ENCODE results near the gene METTL2B.
"Not testable (repeated sequence)": the region's sequence is repeated elsewhere in the genome, so short reads cannot be mapped to it uniquely, and the experiment has no call there.

METTL2B gene

DNA sequence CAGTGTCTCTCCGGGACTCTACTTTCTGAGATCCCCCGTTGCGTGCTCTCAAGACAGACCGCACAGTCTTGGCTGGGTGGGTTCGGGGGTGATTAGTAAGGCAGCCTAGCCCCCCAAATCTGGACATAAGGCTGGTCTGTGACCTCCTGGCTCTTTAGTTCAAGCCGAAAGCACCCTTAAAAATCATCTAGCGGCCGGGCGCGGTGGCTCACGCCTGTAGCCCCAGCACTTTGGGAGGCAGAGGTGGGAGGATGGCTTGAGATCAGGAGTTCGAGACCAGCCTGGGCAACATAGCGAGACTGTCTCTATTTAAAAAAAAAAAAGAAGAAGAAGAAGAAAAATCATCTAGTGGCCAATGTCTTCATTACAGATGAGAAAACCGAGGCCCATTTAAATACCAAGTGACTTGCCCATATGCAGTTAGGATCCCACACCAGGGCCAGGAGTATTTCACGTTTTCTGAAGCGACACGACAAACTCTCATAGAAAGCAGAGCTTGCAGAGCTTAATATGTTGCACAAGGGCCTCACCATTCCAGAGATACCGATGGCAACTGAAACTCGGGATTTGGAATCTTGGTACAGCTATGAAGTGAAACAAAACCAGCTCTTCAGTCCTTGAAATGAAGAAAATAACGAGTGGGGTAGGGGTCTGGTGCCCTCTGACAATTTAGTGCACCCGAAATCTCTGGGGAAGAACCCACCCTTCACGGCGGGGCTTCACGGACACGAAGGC lies 21.6 kb upstream of the METTL2B start:
- DNase-seq (ENCODE audit: low read depth): no peak

DNA sequence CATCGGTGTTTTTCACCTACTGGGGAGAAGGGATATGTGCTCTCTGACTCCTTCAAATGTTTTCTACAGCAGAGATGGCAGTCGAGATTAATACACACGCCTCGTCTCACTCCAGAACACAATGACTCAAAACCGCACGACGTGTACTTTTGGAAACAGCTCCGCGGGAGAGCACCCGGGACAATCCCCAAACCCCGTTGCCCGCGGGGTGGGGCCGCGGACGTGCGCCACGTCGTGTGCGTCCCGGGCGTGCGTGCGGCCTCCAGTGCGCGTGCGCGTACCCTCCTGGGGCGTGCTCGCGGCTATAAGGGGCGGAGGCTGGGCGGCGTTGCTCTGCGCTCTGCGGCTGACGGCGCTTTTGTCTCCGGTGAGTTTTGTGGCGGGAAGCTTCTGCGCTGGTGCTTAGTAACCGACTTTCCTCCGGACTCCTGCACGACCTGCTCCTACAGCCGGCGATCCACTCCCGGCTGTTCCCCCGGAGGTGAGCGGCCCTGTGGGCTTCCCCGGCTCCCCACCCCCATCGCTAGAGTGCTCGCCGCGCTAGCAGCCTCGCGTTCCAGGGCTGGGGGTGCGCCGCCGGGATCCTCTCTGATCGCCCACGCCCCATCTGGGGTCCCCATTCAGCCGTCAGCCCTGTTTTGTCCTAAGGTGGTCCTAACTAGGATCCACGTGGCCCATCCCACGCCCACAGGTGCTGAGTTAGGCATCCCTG lies 20.8 kb upstream of the METTL2B start, which contains the start of gene HILPDA:
TSS of gene HILPDA (plus strand) at position 336 of the 712 bp plus-strand sequence. CDS start 1,391 bp downstream, outside the sequence.
- peak; percentile 64 for DNase-seq (ENCODE audit: low read depth)

DNA sequence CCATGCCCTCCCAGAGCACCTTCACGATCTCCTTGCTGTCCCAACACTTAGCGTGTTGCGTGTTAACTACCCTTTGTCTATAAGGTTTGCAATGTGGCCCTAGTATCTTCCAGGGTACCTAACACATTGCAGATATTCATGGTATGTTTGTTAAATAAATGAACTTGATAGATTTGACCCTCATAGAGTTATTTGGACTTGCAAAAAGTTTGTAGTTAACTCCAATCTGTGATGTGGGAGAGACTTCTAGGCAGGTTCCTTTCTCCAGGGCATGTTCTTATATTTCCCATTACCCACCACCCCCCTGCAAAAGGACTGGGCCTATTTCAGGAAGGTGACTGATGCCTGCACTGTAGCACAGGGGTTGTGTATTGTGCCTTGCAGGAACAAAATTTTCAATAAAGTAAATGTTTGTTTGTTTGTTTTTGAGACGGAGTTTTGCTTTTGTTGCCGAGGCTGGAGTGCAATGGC lies 20.3 kb upstream of the METTL2B start:
- DNase-seq (ENCODE audit: low read depth): no peak

DNA sequence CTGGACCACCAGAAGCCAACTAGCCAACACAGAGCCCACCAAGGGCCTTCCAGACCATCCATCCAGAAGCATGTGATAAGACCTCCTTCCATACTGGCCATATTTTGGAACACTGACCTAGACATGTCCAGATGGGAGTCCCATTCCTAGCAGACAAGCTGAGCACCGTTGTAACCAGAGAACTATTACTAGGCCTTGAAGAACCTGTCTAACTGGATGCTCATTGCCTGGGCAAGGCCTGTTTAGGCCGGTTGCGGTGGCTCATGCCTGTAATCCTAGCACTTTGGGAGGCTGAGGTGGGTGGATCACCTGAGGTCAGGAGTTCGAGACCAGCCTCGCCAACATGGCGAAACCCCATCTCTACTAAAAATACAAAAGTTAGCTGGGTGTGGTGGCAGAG lies 19.2 kb upstream of the METTL2B start:
- not testable (repeated sequence) for DNase-seq (ENCODE audit: low read depth)

DNA sequence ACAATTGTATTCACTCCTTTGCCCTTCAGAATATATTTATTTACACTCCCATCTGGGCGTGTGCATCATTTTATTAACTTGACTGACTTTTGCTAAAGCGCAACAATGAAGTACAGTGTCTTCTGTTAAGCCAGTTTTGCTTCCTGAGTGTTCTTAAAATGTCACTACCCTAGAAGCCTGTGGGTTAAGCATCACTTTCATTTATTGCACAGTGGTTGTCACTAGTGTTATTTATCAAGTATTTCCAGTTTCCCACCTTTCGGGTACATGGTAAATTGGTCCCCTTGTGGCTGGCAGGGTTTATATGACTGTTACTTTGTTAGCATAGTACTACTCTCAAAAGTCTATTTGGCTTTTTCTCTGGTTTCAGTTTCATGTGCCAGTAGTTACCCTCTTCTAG lies 17.6 kb upstream of the METTL2B start:
- DNase-seq (ENCODE audit: low read depth): no peak

DNA sequence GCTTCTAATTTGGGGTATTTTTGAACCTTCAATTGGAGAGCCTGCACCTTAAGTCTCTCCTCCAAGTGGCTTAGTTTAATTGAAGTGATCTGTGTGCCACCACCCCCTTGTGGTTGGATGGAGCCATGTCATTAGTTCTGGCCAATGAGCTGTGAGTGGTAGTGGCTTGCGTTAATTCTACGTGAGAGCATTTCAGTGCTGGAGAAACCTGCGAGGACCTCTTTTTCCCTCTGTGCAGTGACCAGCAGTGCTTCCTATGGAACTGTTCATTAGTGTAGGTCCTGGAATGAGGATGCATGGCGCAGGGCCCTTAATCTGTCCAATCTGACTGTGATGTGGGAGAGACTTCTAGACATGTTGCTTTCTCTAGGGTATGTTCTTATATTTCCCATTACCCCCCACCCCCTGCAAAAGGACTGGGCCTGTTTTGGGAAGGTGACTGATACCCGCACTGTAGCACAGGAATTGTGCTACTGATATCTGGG lies 17.1 kb upstream of the METTL2B start:
- no peak for DNase-seq (ENCODE audit: low read depth)

DNA sequence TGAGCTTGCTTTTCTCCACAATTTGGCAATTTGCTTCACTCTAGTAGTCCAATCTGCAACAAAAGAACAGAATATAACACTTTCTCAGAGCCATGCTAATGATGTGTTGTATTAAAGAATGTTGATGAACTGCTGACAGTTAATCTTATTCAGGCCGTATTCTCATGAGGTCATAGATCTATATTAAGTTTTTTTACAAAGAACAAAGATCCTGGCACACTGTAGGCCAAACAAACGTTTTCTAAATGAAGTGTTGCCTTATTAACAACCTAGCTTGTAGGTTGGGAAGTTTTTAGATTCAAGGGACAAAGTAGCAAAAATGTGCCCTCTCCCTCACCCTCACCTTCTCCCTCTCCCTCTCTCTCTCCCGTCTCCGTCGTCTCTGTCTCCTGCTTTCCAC lies 14.1 kb upstream of the METTL2B start:
- no peak for DNase-seq (ENCODE audit: low read depth)

DNA sequence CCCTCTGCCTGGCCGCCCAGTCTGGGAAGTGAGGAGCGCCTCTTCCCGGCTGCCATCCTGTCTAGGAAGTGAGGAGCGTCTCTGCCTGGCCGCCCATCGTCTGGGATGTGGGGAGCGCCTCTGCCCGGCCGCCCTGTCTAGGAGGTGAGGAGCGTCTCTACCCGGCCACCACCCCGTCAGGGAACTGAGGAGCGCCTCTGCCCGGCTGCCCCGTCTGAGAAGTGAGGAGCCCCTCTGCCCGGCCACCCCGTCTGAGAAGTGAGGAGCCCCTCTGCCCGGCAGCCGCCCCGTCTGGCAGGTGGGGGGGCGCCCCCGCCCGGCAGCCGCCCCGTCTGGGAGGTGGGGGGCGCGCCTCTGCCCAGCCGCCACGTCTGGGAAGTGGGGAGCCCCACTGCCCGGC lies 13.2 kb upstream of the METTL2B start:
- not testable (repeated sequence) for DNase-seq (ENCODE audit: low read depth)

DNA sequence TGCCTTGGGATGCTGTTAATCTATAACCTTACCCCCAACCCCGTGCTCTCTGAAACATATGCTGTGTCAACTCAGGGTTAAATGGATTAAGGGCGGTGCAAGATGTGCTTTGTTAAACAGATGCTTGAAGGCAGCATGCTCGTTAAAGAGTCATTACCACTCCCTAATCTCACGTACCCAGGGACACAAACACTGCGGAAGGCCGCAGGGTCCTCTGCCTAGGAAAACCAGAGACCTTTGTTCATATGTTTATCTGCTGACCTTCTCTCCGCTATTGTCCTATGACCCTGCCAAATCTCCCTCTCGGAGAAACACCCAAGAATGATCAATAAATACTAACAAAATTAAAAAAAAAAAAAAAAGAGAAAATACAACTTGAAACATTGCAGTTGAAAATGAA lies 12.6 kb upstream of the METTL2B start:
- DNase-seq (ENCODE audit: low read depth): not testable (repeated sequence)

DNA sequence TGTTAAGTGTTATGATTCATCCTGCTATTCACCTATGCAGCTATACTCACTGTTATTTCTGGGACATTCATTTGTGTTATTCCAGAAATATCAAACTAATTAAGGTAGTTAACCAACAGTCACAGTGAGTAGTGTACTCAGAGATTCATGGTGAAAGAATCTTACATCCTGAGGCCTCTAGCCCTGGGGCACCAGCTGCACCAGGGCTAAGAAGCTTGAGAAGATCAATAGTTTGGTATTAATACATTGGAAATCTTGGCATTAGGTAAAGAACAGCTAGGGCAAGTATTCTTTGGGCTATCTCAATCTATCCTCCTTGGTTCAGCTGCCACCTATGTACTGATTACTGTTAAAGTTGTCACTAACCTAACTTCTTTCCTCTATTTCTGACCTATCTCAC lies 9.7 kb upstream of the METTL2B start:
- not testable (repeated sequence) for DNase-seq (ENCODE audit: low read depth)

DNA sequence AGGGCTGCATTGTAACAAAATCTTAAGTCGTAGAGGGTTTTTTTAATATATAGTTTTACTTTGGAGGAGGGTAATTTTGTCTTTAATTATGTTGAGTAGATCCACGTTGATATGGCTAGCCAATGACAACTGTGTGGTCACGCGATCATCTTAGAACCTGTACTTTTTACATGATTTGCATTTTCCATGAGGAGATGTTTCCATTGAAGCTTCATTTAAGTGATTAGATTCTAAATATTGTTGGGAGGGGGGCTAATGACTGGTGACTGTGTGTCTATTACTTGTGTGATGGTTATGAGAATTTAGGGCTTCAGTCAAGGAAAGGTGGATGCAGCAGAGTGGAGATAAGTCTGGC lies 765 bp downstream of the METTL2B start:
- not testable (repeated sequence) for DNase-seq (ENCODE audit: low read depth)

DNA sequence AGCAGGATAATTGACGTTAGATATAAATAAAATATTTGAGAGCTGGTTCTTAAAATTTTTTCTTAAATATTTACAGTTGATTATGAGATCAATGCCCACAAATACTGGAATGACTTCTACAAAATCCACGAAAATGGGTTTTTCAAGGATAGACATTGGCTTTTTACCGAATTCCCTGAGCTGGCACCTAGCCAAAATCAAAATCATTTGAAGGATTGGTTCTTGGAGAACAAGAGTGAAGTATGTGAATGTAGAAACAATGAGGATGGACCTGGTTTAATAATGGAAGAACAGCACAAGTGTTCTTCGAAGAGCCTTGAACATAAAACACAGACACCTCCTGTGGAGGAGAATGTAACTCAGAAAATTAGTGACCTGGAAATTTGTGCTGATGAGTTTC lies 2.5 kb downstream of the METTL2B start:
- not testable (repeated sequence) for DNase-seq (ENCODE audit: low read depth)

DNA sequence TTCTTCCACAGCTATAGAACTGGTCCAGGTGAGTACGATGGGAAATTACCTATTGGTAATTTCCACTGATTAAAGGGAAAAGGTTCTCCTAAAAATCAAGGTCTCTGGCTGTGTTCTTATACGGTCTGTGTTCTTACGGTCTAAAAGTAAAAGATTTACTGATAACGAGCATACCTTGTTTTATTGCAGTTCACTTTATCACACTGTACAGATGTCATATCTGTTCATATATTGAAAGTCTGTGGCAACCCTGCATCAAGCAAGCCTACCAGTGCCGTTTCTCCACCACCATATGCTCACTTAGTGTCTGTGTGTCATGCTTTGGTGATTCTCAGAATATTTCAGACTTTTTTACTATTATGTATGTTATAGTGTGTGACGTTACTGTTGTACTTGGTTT lies 11.6 kb downstream of the METTL2B start:
- not testable (repeated sequence) for DNase-seq (ENCODE audit: low read depth)

DNA sequence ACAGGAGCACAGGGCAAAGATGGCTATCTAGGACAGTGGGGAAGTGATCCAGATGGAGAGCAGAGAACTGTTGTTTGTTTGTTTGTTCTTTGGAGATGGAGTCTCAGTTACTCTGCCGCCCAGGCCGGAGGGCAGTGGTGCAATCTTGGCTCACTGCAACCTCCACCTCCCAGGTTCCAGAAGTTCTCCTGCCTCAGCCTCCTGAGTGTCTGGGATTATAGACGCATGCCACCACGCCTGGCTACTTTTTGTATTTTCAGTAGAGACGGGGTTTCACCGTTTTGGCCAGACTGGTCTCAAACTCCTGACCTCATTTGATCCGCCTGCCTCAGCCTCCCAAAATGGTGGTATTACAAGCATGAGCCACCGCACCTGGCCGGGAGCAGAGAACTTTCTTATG lies 20.9 kb downstream of the METTL2B start:
- DNase-seq (ENCODE audit: low read depth): no peak

DNA sequence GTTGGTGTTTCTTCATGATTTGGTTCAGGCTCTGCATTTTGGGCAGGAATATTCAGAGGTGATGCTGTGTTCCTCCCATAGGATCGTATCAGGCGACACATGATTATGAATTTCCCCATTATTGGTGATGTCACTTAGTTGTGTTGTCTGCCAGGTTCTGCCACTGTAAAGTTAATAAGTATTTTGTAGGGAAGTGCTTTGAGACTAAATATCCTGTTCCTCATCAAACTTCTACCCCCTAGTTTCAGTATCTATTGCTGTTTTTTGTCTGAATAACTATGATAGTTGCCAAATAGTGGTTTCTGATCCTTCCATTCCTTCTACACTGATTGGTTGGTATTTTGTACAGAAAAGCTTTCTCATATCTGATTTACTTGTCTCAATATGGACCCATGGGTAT lies 28.9 kb downstream of the METTL2B start:
- not testable (repeated sequence) for DNase-seq (ENCODE audit: low read depth)

DNA sequence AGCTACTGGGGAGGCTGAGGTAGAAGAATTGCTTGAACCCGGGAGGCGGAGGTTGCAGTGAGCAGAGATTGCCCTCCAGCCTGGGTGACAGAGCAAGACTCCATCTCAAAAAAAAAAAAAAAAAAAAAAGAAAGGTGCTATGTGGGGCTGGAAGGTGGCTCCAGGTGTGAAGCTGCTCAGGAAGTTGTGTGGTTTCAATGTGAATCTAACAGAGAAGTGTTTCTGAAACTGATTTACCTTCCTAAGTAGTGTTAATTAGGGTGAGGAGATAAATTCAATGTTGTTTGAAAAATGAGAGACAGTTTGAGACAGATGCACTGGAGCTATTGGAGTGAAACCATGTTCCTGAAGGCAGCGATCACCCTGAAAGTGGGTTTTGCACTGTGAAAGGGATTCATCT lies 30.3 kb downstream of the METTL2B start:
- DNase-seq (ENCODE audit: low read depth): not testable (repeated sequence)

DNA sequence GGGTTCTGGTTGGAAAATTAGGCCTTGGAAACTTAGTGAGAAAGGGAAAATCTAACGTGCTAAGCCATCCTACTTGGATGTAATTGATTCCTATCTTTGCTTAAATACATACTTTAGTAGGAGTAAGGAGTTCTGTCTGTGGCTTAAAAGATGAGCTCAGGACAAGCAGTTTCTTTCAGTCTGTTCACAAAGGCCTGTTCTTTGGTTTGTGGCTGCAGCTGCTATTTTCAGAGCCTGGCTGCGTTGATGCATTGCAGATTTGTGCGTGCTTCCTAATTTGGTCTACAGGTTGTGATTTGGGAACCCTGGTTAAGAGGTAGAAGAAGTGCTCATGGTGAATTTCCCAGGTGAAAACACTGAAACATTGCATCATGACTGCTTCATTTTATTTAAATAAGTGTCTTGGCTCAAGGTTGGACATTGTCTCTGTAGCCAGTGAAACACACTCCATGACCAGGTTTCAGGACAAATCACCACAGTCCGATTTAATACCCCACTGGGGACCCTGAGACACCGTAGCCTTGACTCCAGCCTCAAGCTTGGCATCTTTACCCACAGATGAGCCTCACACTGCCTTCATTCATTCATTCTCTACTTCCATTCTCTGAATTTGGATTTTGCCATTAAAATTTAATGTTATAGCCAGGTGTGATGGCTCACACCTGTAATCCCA lies 30.9 kb downstream of the METTL2B start:
- DNase-seq (ENCODE audit: low read depth): not testable (repeated sequence)

DNA sequence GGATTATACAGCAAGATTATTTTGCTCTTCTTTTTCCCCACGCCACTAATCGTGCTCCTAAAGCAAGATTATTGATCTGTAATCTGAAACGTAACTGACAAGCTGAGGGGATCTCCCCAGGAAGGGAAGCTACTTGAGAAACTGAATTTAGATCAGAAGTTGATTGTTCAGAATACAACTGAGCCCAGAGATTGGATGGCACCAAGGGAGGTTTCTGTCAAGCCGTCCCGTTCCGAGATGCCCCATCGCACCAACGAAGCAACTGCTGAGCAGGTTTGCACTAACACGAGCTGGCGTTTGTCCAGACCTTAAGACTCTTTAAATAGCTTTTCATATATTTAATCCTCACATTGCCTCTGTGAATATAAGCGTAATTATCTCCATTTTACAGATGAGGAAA lies 35.1 kb downstream of the METTL2B start:
- DNase-seq (ENCODE audit: low read depth): not testable (repeated sequence)

DNA sequence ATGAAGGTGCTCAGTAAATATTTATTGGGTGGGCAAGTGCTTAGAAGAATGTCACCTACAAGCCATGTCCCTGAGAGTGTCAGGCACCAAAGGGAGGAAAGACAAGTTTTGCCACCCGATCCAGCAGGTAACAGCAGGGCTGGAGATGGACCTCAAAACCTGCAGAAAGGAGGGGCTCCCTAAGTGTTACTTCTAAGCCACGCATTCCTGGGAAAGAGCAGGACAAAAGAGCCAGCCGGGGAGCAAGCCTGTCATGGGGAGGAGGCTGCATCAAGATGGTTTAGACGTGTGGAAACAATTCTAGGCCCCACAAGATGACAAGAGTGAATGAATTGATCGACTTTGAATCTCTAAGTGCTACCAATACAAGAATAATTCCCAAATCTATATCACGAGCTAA lies 38.7 kb downstream of the METTL2B start:
- DNase-seq (ENCODE audit: low read depth): not testable (repeated sequence)

DNA sequence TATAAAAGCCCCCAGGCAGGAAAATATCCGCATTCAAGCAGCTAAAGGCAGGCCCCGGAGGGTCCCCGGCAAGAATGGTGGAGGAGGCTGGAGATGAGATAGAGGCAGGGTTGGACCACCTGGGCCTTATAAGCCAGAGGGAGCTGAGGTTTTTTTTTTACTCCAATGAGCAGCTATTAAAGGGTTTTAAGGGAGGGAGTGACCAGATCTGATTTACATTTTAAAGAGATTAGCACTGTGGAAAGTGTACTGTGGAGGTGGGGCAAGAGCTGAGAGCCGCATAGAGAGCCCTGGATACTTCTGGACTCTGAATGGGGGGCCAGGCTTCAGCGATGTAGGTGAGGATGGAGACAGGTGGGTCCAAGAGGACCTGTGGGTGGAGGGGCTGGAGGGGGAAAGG lies 40.5 kb downstream of the METTL2B start:
- DNase-seq (ENCODE audit: low read depth): not testable (repeated sequence)

DNA sequence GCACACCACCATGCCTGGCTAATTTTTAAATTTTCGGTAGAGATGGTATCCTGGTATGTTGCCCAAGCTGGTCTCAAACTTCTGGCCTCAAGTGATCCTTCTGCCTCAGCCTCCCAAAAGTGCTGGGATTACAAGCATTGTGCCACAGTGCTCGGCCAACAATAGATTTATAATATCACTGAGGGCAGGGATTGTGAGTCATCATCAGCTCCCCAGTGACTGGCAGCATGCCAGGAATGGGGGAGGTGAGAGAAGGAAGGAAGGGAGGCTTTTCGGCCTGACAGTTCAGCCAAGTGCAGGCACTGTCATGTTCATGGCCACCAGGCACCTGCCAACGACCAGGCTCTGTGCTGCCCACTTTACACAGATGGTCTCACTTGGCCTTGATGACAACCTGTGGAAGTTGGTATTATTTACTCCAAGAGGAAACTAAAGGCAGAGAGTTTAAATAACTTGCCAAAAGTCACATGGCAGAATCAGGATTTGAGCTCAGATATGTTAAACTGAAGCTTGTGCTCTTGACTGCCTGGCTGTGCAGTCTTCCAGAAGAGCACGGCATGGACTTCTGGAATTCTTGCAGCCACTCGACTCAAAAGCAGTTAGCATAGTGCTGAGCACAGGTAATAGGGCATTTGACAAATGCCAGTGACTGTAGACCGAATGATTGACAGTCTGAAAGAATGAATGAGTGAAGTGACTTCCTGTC lies 46.8 kb downstream of the METTL2B start:
- DNase-seq (ENCODE audit: low read depth): peak; percentile 52

DNA sequence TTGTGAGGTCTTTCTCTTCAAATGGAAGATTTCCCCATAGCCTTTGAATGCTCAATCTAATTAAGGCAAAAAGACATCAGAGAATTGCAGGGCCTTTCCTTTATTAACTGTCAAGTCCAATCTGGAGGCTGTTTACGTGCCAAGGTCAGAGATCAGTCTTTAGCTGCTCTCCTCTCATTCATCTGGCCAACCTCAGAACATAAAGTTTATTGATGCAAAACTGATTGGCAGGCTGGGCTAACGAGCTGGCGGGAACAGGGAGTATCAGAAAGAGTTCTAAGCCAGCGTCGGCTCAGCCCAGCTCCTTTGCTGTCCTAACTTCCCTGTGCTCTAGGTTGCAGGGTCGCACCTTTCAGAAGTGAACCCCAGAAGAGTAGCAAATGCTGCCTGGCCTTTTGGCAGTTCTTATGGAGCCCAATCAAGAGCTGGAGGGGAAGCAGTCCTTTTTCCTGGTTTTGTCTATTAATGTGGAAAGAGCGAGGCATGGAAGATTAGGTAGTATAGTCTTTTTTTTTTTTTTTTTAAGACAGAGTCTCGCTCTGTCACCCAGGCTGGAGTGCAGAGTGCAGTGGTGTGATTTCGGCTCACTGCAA lies 47.5 kb downstream of the METTL2B start:
- DNase-seq (ENCODE audit: low read depth): not testable (repeated sequence)

All from CMK (cell line).